ENCODE data around the gene MEGF11.

GRCh38 chr15:66293419-66294156 lies 40.0 kb upstream of the MEGF11 start, which contains the start of gene DIS3L:
- TF ChIP-seq EZH2 (IDR thresholded peaks at IDR 0.05; ENCODE audit: borderline replicate concordance, low read length) = no peak
- TF ChIP-seq CTCF (IDR thresholded peaks at IDR 0.05; ENCODE audit: low read length) = no peak
